Mesenchymal stem cell (in vitro differentiated cells and primary cell): ENCODE data around the gene TRIP12.
A peak's percentile ranks its signal among the peaks of the same experiment; 100 is the strongest.
"Not testable (repeated sequence)": the region's sequence is repeated elsewhere in the genome, so short reads cannot be mapped to it uniquely, and the experiment has no call there.

Experiments used
- DNase-seq: peaks from one replicate; pipeline ENCODE4 v3.0.0-alpha.2; 2013
- H2AFZ ChIP-seq: one replicate; pipeline ENCODE4 v1.6.1; 2013; ENCODE audit warnings: low read depth, mild to moderate bottlenecking, control low read depth, inconsistent platforms, low read length, moderate library complexity
- H2AK5ac ChIP-seq: 2 replicates; pipeline ENCODE4 v1.6.1; 2013; ENCODE audit warnings: low read length, moderate library complexity, mild to moderate bottlenecking, inconsistent platforms; ENCODE audit not compliant: severe bottlenecking
- H2BK120ac ChIP-seq: one replicate; pipeline ENCODE4 v1.6.1; 2013; ENCODE audit warnings: low read depth, mild to moderate bottlenecking, inconsistent platforms, low read length, moderate library complexity
- H2BK12ac ChIP-seq, 2 experiments: one replicate each; pipeline ENCODE4 v1.6.1; 2013; ENCODE audit warnings: inconsistent platforms in 2 of 2, low read length in 2 of 2, mild to moderate bottlenecking in 2 of 2, moderate library complexity in 2 of 2, control low read depth in 1 of 2
- H2BK15ac ChIP-seq: one replicate; pipeline ENCODE4 v1.6.1; 2013; ENCODE audit warnings: mild to moderate bottlenecking, low read depth, inconsistent platforms; ENCODE audit not compliant: poor library complexity, severe bottlenecking
- H2BK5ac ChIP-seq: 2 replicates; pipeline ENCODE4 v1.6.1; 2013; ENCODE audit warnings: low read depth, mild to moderate bottlenecking, low read length, control low read depth, inconsistent platforms; ENCODE audit not compliant: poor library complexity, severe bottlenecking
- H3K14ac ChIP-seq, 2 experiments: one replicate each; pipeline ENCODE4 v1.6.1; 2013; ENCODE audit warnings: inconsistent platforms in 2 of 2, low read length in 2 of 2, control low read depth in 1 of 2, mild to moderate bottlenecking in 1 of 2, moderate library complexity in 1 of 2
- H3K18ac ChIP-seq, 2 experiments: one replicate each; pipeline ENCODE4 v1.6.1; 2013; ENCODE audit warnings: inconsistent platforms in 2 of 2, low read length in 2 of 2, control low read depth in 1 of 2, low read depth in 1 of 2, mild to moderate bottlenecking in 1 of 2
- H3K23ac ChIP-seq, 2 experiments: one replicate each; pipeline ENCODE4 v1.6.1; 2013; ENCODE audit warnings: inconsistent platforms in 2 of 2, low read length in 2 of 2, mild to moderate bottlenecking in 2 of 2, moderate library complexity in 2 of 2, control low read depth in 1 of 2
- H3K27ac ChIP-seq: 2 replicates; pipeline ENCODE4 v1.5.1; 2013; ENCODE audit warnings: mild to moderate bottlenecking, moderate library complexity, low read length, control low read depth, inconsistent platforms; ENCODE audit not compliant: poor library complexity, severe bottlenecking
- H3K27me3 ChIP-seq, 2 experiments: 2 replicates each; pipeline versions ENCODE4 v1.6.1 to v1.7.0; 2013; ENCODE audit warnings: low read length in 2 of 2, mild to moderate bottlenecking in 2 of 2, moderate library complexity in 2 of 2, control low read depth in 1 of 2, inconsistent platforms in 1 of 2; ENCODE audit not compliant: control insufficient read depth in 1 of 2, insufficient read depth in 1 of 2
- H3K36me3 ChIP-seq, 2 experiments: 2 replicates each; pipeline versions ENCODE4 v1.6.1 to v1.7.0; 2013; ENCODE audit warnings: low read length in 2 of 2, control low read depth in 1 of 2, inconsistent platforms in 1 of 2, low read depth in 1 of 2, mild to moderate bottlenecking in 1 of 2; ENCODE audit not compliant: insufficient read depth in 2 of 2, control insufficient read depth in 1 of 2
- H3K4ac ChIP-seq, 2 experiments: one replicate each; pipeline ENCODE4 v1.6.1; 2013; ENCODE audit warnings: inconsistent platforms in 2 of 2, low read length in 2 of 2, mild to moderate bottlenecking in 2 of 2, moderate library complexity in 2 of 2, control low read depth in 1 of 2, low read depth in 1 of 2
- H3K4me1 ChIP-seq: 2 replicates; pipeline ENCODE4 v1.6.1; 2013; ENCODE audit warnings: low read depth, low read length, control low read depth; ENCODE audit not compliant: control insufficient read depth, insufficient read depth
- H3K4me2 ChIP-seq: 2 replicates; pipeline ENCODE4 v1.6.1; 2013; ENCODE audit warnings: low read length, mild to moderate bottlenecking, inconsistent platforms; ENCODE audit not compliant: poor library complexity, severe bottlenecking
- H3K4me3 ChIP-seq, 2 experiments: 2 replicates each; pipeline versions ENCODE4 v1.5.1 to v1.7.0; 2013; ENCODE audit warnings: low read length in 2 of 2, mild to moderate bottlenecking in 2 of 2, control low read depth in 1 of 2, low read depth in 1 of 2; ENCODE audit not compliant: insufficient read depth in 1 of 2
- H3K79me1 ChIP-seq: replicated peaks from 2 replicates; pipeline ENCODE4 v1.6.1; 2013; ENCODE audit warnings: mild to moderate bottlenecking, control low read depth, low read length, inconsistent platforms; ENCODE audit not compliant: poor library complexity, severe bottlenecking
- H3K9ac ChIP-seq: 2 replicates; pipeline ENCODE4 v1.7.0; 2013; ENCODE audit warnings: mild to moderate bottlenecking, low read length, moderate library complexity
- H3K9me3 ChIP-seq: 2 replicates; pipeline ENCODE4 v1.7.0; 2013; ENCODE audit warnings: mild to moderate bottlenecking, low read length; ENCODE audit not compliant: control insufficient read depth
- H4K8ac ChIP-seq: one replicate; pipeline ENCODE4 v1.6.1; 2013; ENCODE audit warnings: inconsistent platforms, mild to moderate bottlenecking, low read length, moderate library complexity
- H4K91ac ChIP-seq: one replicate; pipeline ENCODE4 v1.6.1; 2013; ENCODE audit warnings: mild to moderate bottlenecking, low read length, inconsistent platforms
- WGBS: methylation state at CpG from one replicate; pipeline ENCODE4 v1.1.7; 2013; ENCODE audit warnings: mixed read lengths; 5-methylcytosine and 5-hydroxymethylcytosine counted together

TRIP12 gene

DNA sequence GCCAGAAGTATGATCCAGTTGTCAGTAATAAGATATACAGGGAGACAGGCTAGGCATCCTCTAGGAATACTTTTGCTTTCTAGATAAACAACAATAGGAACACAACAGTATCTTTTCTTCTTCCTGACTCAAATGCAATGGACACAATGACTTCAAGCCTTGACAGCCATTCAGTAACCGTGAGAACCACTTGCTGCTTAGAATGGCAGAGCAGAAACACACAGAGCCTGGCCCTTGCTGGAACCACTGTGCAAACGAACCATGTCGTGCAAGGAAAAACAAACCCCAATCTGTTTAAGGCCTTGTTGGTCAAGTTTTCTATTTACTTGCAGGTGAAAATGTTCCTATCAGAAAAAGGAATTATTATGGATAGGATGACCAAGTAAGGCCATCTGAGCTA, 18.8 kb downstream of the TRIP12 start:
- 96% methylated on average over 3 of the region's 3 CpGs for WGBS
- Histone ChIP-seq H4K91ac (no peak overlapping the region), H3K23ac (no peak overlapping the region), H3K4ac (no peak overlapping the region), H3K27me3 (no peaks in the 10 kb centered on the region), H3K79me1 (no peaks in the 10 kb centered on the region), H2AFZ (no peak overlapping the region), H3K27ac (no peak overlapping the region), H2BK5ac (no peak overlapping the region), H3K9ac (no peak overlapping the region), H3K9me3 (no peaks in the 10 kb centered on the region), H3K14ac (no peak overlapping the region), H3K4me1 (peaks cover 5% of the 10 kb centered on the region), H2BK15ac (no peak overlapping the region), H2BK12ac (no peak overlapping the region), H2BK120ac (no peak overlapping the region), H3K4me2 (no peak overlapping the region), H3K36me3 (peaks cover 7 to 55% of the 10 kb centered on the region in 2 experiments), H2AK5ac (no peak overlapping the region), H3K18ac (no peak overlapping the region), H3K4me3 (no peak overlapping the region), H4K8ac (no peak overlapping the region)
- DNase-seq, result no peak

GRCh38 chr2:229901819-229902218, 20.0 kb downstream of the TRIP12 start:
- H3K4me2 ChIP-seq, result peak overlapping the region; percentile 9
- no peaks in the 10 kb centered on the region for H3K27me3 ChIP-seq
- H2AFZ ChIP-seq, result no peak overlapping the region
- H4K8ac ChIP-seq, result no peak overlapping the region
- peaks cover 7 to 45% of the 10 kb centered on the region in 2 experiments for H3K36me3 ChIP-seq
- no peaks in the 10 kb centered on the region for H3K9me3 ChIP-seq
- H3K79me1 ChIP-seq, result no peaks in the 10 kb centered on the region
- 100% methylated on average over 1 of the region's 3 CpGs for WGBS
- H3K18ac ChIP-seq, result no peak overlapping the region
- H2BK5ac ChIP-seq, result no peak overlapping the region
- H2BK12ac ChIP-seq, result no peak overlapping the region
- H4K91ac ChIP-seq, result no peak overlapping the region
- no peak overlapping the region for H2BK15ac ChIP-seq
- no peak overlapping the region for H2AK5ac ChIP-seq
- H3K4me1 ChIP-seq, result peaks cover 5% of the 10 kb centered on the region
- no peak overlapping the region for H3K23ac ChIP-seq
- H3K4ac ChIP-seq, result no peak overlapping the region
- no peak overlapping the region for H3K14ac ChIP-seq
- H2BK120ac ChIP-seq, result no peak overlapping the region
- H3K27ac ChIP-seq, result peak overlapping the region; percentile 44
- no peak overlapping the region for H3K4me3 ChIP-seq
- peak overlapping the region; percentile 75 for H3K9ac ChIP-seq
- peak; percentile 69 for DNase-seq

GRCh38 chr2:229900514-229900913, 21.3 kb downstream of the TRIP12 start:
- H3K18ac ChIP-seq, H2BK12ac ChIP-seq, H3K23ac ChIP-seq, H3K4me3 ChIP-seq, H3K4me1 ChIP-seq, H3K4me2 ChIP-seq, H3K4ac ChIP-seq, H2AK5ac ChIP-seq, H3K27ac ChIP-seq, H3K9me3 ChIP-seq, H2AFZ ChIP-seq, H2BK15ac ChIP-seq, H4K8ac ChIP-seq, H4K91ac ChIP-seq, H2BK5ac ChIP-seq, DNase-seq, H3K9ac ChIP-seq, H3K27me3 ChIP-seq, H3K79me1 ChIP-seq, H2BK120ac ChIP-seq, H3K14ac ChIP-seq: not testable (repeated sequence)
- H3K36me3 ChIP-seq, result peaks cover 7 to 40% of the 10 kb centered on the region in 2 experiments
- 98% methylated on average over 9 of the region's 9 CpGs for WGBS

- Histone ChIP-seq H3K27ac (no peak overlapping the region), H3K4me2 (no peak overlapping the region), H3K23ac (no peak overlapping the region), H3K36me3 (peaks cover 7 to 37% of the 10 kb centered on the region in 2 experiments), H3K18ac (no peak overlapping the region), H4K8ac (no peak overlapping the region), H3K27me3 (no peaks in the 10 kb centered on the region), H2BK5ac (no peak overlapping the region), H3K4me1 (peaks cover 5% of the 10 kb centered on the region), H2BK120ac (no peak overlapping the region), H3K4me3 (no peak overlapping the region), H4K91ac (no peak overlapping the region), H2AK5ac (no peak overlapping the region), H2AFZ (no peak overlapping the region), H3K14ac (no peak overlapping the region), H3K9me3 (no peaks in the 10 kb centered on the region), H3K4ac (no peak overlapping the region), H2BK12ac (no peak overlapping the region), H3K9ac (no peak overlapping the region), H3K79me1 (no peaks in the 10 kb centered on the region), H2BK15ac (no peak overlapping the region)
- DNase-seq, result no peak
- WGBS, result 89% methylated on average over 1 of the region's 3 CpGs
Observed at GRCh38 chr2:229900012-229900411, 21.8 kb downstream of the TRIP12 start.
